GM21723 (cell line): ENCODE data around the gene ATG16L2.
"Not testable (repeated sequence)": the region's sequence is repeated elsewhere in the genome, so short reads cannot be mapped to it uniquely, and the experiment has no call there.

Experiments
- ATAC-seq: cut with Tn5 transposase; IDR thresholded peaks from one replicate; pipeline ENCODE4 v1.9.1; 2021; ENCODE audit warnings: mild to moderate bottlenecking, moderate library complexity; ENCODE audit not compliant: unreplicated experiment

ATG16L2 gene

DNA sequence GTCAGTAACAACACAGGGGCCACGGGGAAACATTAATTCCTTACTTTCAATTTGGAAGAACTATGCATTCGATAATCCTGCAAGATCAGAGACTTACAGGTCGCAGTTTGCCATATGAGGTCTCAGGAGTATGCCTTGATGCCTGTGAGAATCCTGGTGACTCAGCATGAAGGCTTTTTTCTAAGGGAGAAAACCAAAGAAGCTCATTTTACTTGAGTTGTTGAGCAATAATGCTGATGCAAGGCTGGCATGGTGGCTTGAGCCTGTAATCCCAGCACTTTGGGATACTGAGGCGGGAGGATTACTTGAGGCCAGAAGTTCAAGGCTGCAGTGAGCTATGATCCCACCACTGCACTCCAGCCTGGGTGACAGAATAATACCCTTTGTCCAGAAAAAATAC, 26.6 kb downstream of the ATG16L2 start:
- ATAC-seq, result no peak

DNA sequence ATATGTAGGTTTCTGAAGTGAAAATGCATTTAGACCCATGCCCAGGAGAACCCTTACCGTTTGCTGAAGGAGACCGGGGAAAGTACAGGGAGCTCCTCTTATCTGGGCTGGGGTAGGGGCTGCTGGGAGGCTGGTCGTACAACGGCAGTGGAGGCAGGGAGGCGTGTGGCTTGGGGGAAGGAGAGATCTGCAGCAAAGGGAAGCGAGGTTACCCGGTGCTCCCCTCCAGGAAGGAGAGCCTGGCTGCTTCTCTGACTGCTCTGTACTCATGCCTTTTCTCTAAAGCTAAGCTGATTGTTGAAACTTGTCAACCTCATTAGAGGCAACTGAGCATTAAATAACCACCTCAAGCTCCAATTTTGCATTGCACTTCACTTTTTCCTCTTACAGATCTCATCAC, 27.2 kb downstream of the ATG16L2 start:
- no peak for ATAC-seq

DNA sequence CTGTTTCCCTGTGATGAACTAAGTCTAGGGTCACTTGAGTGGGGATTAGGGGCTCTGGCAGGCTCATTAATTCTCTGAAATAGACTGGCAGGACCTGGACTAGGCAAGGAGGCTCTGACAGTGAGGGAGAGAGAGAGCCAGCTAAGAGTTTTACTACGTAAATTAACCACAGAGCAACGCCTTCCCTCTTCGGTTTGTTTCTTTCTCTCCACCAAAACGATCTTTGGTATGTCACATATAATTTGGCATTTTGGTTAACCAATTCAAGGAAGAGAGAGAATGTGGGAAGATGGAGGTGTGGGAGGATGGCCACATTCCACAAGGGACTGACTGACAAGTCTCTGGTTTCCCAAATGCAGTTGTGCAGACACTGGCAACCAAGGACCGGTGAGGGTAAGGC, 27.9 kb downstream of the ATG16L2 start:
- ATAC-seq, result no peak

DNA sequence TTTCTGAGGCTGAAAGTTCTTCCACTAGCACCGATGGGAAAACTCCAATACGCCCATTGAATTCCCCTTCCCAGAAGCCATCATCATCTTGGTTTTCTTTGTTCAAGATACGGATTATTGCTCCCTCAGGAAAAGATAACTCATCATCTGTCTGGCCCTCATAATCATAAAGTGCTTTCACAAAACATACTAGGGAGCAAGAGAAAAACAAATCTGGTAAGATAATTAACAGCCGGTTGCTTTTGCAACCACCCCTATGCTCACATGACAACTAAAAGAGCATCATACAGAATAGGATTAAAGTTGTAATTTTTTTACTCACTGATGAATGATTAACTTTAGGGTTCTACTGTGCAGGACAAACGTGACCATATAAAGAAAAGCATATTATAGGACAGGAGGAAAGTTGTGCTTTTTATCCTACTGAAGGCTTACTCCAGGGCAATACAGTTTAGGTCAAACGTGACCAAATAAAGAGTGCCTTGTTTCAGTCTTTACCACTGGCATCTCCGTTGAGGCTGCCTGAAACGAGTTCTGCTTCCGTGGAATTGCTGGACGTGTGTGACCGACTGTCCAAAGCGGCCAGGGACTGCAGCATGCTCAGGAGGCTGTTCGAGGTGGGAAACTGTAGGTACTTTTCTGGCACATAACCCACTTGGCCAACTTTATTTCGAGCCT, 28.6 kb downstream of the ATG16L2 start:
- ATAC-seq, result no peak

DNA sequence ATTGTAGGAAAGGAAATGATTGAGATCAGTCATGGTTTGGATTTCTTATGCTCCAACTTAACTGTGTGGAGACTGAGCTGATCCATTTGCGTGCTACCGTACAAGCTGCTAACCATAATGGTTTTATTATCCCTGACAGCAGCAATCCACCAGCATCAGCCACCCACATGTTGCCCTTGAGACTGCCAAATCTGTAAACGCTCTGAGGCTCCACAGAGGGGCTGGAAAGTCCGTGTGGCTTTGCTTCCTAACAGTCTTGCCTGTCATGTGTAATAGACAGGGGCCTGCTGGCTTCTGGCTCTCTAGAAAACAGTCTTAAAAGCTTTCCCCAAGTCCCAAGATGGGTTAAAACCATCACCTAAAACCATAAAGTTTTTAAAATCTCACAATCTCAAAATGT, 30.1 kb downstream of the ATG16L2 start:
- ATAC-seq, result no peak

DNA sequence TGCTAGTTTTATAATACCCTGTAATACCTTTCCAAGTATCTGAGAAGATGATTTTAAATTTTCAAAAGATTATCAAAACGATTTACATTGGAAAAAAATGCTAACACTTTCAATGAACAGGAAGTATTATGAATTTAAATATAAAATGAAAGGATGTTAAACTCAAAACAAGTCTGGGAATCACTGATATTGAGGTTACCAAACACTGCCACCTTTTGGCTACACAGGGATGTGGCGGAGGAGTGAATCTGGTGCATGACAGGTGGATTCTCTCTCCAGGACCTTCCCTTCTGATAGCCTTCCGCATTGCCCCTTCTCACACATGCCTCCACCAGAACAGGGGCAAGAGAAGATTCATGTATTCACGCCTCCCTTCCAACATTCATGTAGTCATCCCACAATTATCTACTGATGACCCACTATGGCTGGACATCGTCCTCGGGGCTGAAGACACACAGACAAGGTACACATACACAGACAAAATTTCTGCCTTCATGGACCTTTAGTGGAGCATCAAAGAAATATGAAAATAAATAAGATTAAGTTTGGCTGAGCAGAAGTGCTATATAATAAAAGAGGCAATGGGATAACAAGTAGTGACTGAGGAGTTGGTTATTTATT, 34.7 kb downstream of the ATG16L2 start:
- no peak for ATAC-seq

DNA sequence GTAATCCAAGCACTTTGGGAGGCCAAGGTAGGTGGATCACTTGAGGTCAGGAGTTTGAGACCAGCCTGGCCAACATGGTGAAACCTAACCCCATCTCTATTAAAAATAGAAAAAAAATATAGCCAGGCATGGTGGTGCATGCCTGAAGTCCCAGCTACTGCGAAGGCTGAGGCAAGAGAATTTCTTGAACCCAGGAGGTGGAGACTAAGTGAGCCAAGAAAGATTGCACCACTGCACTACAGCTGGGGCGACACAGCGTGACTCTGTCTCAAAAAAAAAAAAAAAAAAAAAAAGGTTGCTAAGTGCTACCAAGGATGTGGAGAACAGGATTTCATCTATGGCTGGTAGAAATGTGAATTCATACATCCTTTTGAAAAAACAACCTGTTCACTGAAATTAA, 36.6 kb downstream of the ATG16L2 start:
- no peak for ATAC-seq

DNA sequence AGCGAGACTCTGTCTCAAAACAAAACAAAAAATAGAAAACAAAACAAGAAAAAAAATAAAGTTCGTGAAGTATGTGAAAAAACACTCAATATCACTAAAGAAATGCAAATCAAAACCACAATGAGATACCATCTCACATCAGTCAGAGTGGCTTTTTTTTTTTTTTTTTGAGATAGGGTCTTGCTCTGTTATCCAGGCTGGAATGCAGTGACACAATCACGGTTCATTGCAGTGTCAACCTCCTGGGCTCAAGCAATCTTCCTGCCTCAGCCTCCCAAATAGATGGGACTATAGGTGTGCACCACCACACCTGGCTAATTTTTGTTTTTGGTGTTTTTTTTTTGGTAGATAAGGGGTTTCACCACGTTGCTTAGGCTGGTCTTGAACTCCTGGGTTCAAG, 37.5 kb downstream of the ATG16L2 start:
- ATAC-seq, result no peak

DNA sequence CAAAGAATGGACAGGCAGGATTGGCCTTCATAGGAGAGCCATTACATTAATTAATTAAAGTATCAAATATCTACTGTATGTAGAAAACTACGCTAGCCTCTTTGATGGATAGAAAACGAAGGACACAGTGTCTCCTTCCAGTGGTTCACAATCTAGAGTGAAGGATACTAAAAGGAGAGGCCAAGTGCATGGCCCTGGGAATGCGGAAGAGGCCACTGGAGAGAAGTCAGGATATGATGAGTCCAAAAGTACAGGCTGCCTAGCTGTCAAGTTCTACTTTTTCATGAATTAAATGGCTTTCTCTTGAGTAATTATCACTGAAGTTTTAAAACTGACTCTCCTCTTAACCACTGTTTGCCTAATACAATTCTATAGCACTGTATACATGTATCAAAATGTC, 41.9 kb downstream of the ATG16L2 start:
- ATAC-seq, result no peak

DNA sequence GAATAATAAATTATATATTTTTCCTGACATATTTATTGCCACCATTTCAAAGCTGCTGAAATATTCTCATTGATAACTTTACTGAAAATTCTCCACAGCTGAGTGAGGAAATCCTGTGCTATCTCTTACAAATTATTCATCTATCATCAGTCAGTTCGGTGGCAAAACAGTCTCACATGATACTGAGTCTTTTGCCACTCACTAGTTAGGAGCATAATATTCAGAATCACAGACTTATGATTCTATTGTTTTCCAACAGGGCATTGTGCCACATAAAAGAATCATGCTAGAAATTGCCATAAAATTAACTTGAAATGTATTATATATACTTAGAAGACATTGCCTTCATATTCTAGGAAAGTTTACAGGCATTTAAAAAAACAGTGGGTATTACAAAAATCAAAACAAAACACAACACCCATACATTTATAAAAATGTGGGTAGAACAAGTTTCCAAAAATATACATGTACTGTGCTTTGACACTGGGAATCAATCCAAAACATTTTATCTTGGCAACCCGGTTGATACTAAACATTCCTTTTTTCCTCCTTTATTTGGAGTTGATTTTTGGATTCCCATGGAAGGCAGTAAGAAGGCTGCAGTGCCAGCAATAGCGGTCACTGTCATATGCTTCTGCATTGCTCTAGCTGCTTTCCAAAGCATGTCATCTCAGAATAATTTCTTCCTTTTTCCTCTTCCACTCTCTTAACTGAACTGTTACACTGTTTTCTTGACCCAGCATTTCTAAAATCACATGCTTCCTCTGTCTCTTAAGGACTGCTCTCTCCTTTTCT, 42.5 kb downstream of the ATG16L2 start:
- ATAC-seq, result no peak

DNA sequence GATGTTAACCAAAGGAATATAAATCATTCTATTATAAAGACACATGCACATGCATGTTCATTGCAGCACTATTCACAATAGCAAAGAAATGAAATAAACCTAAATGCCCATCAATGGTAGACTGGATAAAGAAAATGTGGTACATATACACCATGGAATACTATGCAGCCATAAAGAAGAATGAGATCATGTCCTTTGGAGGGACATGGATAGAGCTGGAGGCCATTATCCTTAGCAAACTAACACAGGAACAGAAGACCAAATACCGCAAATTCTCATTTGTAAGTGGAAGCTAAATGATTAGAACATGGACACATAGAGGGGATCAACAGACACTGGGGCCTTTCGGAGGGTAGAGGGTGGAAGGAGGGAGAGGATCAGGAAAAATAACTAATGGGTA, 44.1 kb downstream of the ATG16L2 start:
- ATAC-seq, result not testable (repeated sequence)

DNA sequence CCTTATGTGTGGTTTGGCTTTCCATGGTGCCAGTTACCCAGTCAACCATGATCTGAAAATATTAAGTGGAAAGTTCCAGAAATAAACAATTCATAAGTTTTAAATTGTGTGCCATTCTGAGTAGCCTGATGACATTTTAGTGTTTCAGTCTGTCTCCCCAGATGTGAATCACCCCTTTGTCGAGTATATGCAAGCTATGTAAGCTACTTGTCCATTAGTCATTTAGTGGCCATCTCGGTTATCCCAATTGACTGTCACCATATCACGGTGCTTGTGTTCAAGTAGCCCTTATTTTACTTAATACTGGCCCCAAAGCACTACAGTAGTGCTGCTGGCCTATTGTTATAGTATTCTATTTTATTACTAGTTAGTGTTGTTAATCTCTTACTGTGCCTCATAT, 44.9 kb downstream of the ATG16L2 start:
- no peak for ATAC-seq

DNA sequence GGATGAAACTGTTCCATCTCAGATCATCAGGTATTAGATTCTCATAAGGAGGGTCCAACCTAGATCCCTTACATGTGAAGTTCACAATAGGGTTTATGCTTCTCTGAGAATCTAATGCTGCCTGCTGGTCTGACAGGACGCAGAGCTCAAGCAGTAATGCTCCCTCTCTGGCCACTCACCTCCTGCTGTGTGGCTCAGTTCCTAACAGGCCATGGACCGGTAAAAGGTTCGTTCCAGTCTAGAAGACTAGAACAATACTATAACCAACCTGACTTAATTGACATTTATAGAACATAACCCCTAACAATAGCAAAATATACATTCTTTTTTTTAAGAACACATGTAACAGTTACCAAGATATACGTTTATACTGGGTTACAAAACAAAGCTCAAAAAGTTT, 45.8 kb downstream of the ATG16L2 start:
- ATAC-seq, result no peak

DNA sequence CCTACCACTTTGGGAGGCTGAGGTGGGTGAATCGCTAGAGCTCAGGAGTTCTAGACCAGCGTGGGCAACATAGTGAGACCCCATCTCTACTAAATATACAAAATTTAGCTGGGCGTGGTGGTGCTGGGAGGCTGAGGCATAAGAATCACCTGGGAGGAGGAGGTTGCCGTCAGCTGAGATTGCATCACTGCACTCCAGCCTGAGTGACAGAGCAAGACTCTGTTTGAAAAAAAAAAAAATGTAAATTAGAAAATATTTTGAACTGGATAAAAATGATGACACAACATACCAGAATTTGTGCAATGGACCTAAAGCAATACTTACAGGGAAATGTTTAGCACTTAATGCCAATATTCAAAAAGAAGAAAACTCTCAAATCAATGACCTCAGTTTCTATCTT, 46.4 kb downstream of the ATG16L2 start:
- ATAC-seq, result no peak

DNA sequence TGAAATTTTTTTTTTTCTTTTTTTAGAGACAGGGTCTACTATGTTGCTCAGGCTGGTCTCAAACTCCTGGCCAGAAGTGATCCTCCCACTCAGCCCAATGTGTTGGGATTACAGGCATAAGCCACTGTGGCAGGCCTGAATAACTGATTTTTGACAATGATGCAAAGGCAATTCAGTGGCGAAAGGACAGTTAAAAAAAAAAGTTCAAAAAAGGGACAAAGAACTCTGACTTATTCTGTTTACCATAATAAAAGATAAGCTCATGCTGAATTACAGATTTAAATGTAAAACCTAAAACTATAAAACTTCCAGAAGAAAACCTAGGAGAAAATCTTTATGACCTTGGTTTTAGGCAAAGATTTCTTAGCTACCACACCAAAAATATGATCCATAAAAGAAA, 48.9 kb downstream of the ATG16L2 start:
- no peak for ATAC-seq

DNA sequence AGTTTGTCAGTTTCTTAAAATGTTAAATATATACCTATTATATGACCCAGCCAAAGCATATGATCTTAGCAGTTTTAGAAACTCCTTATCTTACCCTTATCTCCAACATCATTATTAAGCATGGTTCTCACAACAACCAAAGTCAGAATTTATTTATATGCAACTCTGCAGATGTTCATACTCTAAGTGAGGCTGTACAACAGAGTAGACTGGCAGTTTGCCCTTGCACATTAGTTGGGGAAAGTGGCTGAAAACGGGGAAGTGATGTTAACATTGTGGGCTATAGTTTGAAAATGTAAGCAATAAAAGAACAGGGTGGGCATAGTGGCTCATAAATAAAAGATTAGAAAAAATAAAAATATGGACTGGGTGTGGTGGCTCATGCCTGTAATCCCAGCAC, 49.7 kb downstream of the ATG16L2 start:
- ATAC-seq, result no peak

DNA sequence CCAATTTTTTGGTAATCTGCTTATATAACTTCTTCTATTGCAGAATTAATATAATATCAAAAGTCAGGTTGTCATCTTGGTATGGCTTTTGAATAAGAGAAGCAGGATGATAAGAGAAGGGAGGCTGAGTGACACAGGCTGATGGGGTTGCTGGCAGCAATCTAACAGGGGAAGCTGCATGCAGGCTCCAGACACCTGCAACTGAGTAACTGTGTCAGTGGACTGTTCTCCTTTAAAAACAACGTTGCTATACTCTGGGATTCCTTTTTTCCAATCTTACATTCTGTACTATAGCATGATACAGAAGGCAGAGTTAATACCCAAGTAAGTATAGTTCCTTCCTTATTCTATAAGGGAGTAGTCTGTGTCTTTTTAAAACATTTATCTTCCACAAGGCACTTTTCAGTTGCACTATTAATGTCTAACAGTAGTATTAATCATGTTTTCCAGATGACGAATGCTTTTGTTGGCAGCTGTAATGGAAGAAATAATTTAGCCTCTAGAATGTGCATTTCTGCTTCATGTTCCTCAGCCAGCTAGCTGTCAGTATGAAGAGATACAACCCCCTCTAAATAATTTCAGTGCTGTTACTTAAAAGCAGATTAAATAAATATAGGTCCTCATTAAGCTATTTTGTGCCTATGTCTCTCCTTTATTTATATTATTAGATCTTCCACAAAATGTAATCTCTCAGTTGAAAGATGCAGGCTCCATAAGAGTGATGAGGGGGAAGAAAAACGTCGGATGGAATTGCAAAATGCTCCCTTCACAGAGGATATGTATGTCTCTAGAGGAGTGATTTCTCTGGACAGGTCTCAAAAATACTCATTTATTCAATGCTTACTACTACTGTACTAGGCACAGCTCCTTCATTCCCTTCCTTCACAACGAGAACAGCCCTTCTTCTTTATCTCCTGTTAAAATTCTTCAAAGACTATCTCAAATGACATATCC, 50.8 kb downstream of the ATG16L2 start:
- ATAC-seq, result no peak

DNA sequence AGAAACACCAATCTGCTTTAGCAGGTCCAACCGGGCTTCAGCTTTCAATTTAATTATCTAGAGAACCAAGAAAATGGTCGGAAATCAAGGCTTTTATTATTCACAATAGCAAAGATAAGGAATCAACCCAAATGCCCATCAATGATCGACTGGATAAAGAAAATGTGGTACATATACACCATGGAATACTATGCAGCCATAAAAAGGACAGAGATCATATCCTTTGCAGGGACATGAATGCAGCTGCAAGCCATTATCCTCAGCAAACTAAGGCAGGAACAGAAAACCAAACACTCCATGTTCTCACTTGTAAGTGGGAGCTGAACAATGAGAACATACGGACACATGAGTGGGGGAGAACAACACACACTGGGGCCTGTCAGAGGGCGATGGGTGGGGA, 53.8 kb downstream of the ATG16L2 start:
- no peak for ATAC-seq

DNA sequence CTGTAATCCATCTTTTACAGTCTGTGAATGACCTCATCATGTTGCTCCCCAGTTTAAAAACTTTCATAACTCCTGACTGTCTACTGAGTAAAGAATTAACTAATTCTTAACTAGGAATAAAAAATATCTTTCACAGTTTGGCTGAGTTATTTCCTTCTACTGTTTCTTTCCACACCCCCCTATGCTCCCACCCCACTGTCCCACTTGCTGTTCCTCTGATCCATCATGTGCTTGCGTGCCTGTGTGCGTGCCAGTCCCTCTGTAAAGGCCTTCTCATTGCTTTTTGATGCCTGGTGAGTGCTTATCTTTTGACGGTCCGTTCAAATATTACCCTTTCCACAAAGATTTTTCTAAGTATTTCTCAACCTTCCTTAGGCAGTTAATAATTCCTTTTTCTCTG, 55.6 kb downstream of the ATG16L2 start:
- no peak for ATAC-seq

DNA sequence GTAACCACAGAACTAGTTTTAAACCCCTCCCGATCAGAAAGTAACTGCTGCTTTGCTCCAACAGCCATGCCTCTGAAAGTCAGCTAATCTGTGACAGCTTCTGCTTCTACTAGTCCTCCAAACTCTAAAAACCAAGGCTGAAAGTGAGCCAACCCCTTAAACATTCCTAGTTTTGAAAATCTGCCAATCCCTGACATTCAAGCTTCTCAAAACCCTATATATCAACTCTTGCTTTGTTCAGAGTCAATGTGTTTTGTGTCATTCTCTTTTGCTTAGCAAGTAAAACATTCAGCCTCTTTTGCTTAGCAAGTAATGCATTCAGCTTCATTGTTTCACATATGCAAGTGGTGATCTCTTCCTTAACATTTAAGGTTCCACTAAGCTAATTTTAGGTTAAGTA, 56.9 kb downstream of the ATG16L2 start:
- ATAC-seq, result no peak

DNA sequence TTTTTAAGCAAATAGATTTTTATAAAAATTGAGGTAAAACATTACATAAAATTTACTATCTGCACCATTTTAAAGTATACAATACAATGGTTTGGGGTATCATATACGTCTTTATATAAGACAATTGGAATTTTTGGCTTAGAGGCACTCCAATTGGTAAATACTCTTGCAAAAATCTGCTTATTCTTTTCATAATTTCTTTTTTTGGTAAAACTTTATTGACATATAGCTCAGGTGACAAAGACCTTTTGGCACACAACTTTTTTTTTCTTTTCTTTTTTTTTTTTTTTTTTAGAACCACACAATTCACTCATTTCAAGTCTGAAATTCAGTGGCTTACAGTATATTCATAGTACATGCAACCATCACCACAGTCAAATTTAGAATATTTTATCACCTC, 57.8 kb downstream of the ATG16L2 start:
- no peak for ATAC-seq
